Measurements from ENCODE around the gene ICAM1.
"Not testable (repeated sequence)": the region's sequence is repeated elsewhere in the genome, so short reads cannot be mapped to it uniquely, and the experiment has no call there.

DNA sequence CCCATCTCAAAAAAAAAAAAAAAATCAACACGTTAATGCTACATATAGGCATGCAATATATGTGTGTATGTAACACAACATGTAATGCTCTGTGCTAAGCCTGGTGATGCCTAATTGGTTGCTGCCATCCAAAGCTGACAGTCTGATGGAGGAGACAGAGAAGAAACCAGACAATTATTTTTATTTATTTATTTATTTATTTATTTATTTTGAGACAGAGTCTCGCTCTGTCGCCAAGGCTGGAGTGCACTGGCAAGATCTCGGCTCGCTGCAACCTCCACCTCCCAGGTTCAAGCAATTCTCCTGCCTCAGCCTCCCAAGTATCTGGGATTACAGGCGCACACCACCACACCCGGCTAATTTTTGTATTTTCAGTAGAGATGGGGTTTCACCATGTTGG is 35.5 kb upstream of the ICAM1 start:
- not testable (repeated sequence) for TF ChIP-seq CTCF (conservative IDR thresholded peaks at IDR 0.05; ENCODE audit: low read depth, low read length); EZH2 (IDR thresholded peaks at IDR 0.05; ENCODE audit: borderline replicate concordance, low read depth, low read length, poor library complexity, severe bottlenecking)
